Measurements from ENCODE around the gene PPM1L. TPM values are rescaled to one million over a fixed set of nuclear protein-coding genes. Genes with fewer than 3 reads are reported as not detected.

PPM1L gene
- total RNA-seq, 1 donor from 2014 or later = 30.1 TPM

- Mint-ChIP-seq H3K27me3 (no peaks in the 10 kb centered on the region), H3K4me3 (ENCODE audit: low read depth) (no peak overlapping the region), H3K27ac (no peak overlapping the region), H3K4me1 (ENCODE audit: low read depth) (peaks cover 13% of the 10 kb centered on the region), H3K9me3 (ENCODE audit: low read depth) (no peaks in the 10 kb centered on the region), H3K36me3 (ENCODE audit: insufficient read depth) (no peaks in the 10 kb centered on the region)
- DNase-seq (ENCODE audit: low spot score, unreplicated experiment) = no peak
- TF ChIP-seq CTCF (IDR thresholded peaks at IDR 0.05; ENCODE audit: unreplicated experiment) = no peak
Observed at GRCh38 chr3:160809453-160809852, 53.4 kb downstream of the PPM1L start.

- Mint-ChIP-seq H3K27ac (no peak overlapping the region), H3K27me3 (no peaks in the 10 kb centered on the region), H3K36me3 (ENCODE audit: insufficient read depth) (no peaks in the 10 kb centered on the region), H3K4me1 (ENCODE audit: low read depth) (peaks cover 13% of the 10 kb centered on the region), H3K9me3 (ENCODE audit: low read depth) (no peaks in the 10 kb centered on the region), H3K4me3 (ENCODE audit: low read depth) (no peak overlapping the region)
- no peak for TF ChIP-seq CTCF (IDR thresholded peaks at IDR 0.05; ENCODE audit: unreplicated experiment)
- DNase-seq (ENCODE audit: low spot score, unreplicated experiment) = no peak
Observed at GRCh38 chr3:160810362-160811236, 54.6 kb downstream of the PPM1L start.

- Mint-ChIP-seq H3K27ac (no peak overlapping the region), H3K4me1 (ENCODE audit: low read depth) (peaks cover 13% of the 10 kb centered on the region), H3K27me3 (no peaks in the 10 kb centered on the region), H3K9me3 (ENCODE audit: low read depth) (no peaks in the 10 kb centered on the region), H3K36me3 (ENCODE audit: insufficient read depth) (no peaks in the 10 kb centered on the region), H3K4me3 (ENCODE audit: low read depth) (no peak overlapping the region)
- no peak for TF ChIP-seq CTCF (IDR thresholded peaks at IDR 0.05; ENCODE audit: unreplicated experiment)
- no peak for DNase-seq (ENCODE audit: low spot score, unreplicated experiment)
Observed at GRCh38 chr3:160811237-160811548, 55.2 kb downstream of the PPM1L start.

- H3K27me3 Mint-ChIP-seq = no peaks in the 10 kb centered on the region
- no peak overlapping the region for H3K27ac Mint-ChIP-seq
- H3K4me1 Mint-ChIP-seq (ENCODE audit: low read depth) = peaks cover 11% of the 10 kb centered on the region
Observed at GRCh38 chr3:160812304-160812703, 56.3 kb downstream of the PPM1L start.

GRCh38 chr3:160815280-160815679 is 59.2 kb downstream of the PPM1L start:
- Mint-ChIP-seq H3K36me3 (ENCODE audit: insufficient read depth) (no peaks in the 10 kb centered on the region), H3K27ac (no peak overlapping the region), H3K4me3 (ENCODE audit: low read depth) (no peak overlapping the region), H3K27me3 (no peaks in the 10 kb centered on the region), H3K4me1 (ENCODE audit: low read depth) (no peaks in the 10 kb centered on the region), H3K9me3 (ENCODE audit: low read depth) (no peaks in the 10 kb centered on the region)
- no peak for DNase-seq (ENCODE audit: low spot score, unreplicated experiment)
- no peak for TF ChIP-seq CTCF (IDR thresholded peaks at IDR 0.05; ENCODE audit: unreplicated experiment)

More at GRCh38 chr3:160812304-160812703, 56.3 kb downstream of the PPM1L start:
- H3K9me3 Mint-ChIP-seq (ENCODE audit: low read depth) = no peaks in the 10 kb centered on the region
- DNase-seq (ENCODE audit: low spot score, unreplicated experiment) = no peak
- no peak for TF ChIP-seq CTCF (IDR thresholded peaks at IDR 0.05; ENCODE audit: unreplicated experiment)
- no peaks in the 10 kb centered on the region for H3K36me3 Mint-ChIP-seq (ENCODE audit: insufficient read depth)
- no peak overlapping the region for H3K4me3 Mint-ChIP-seq (ENCODE audit: low read depth)
